Endothelial cell of umbilical vein (primary cell): ENCODE results near the gene PPFIBP2. TPM values are rescaled to one million over a fixed set of nuclear protein-coding genes. Genes with fewer than 3 reads are reported as not detected.

Source experiments
- BruUV-seq: library from RNA; stranded (reverse); fragments of 400-500 nt; replicated peaks from 2 replicates; lab custom pipeline; 2021; lab: Mats Ljungman, UMichigan
- CTCF ChIA-PET: fragments of 300-600, 350-600 bp; sonication (Branson Sonifier 250); formaldehyde crosslinking; loops from one replicate; lab custom pipeline; 2021; ENCODE audit warnings: antibody characterized with exemption, inconsistent platforms; lab: Charles Lee
- POLR2A ChIA-PET: fragments of 300-600, 350-600 bp; sonication (Branson Sonifier 250); formaldehyde crosslinking; loops from one replicate; lab custom pipeline; 2021; ENCODE audit warnings: antibody characterized with exemption, inconsistent platforms; lab: Charles Lee
- DNase-seq: peaks from one replicate; pipeline ENCODE4 v3.0.0-alpha.2; 2011; ENCODE audit warnings: low read depth, low spot score
- FAIRE-seq: peaks from 2 replicates; lab custom pipeline; 2011; peaks lifted over from hg19 to GRCh38; lab: Jason Lieb, UNC
- H2AFZ ChIP-seq: 2 replicates; pipeline ENCODE4 v1.6.0; 2012; ENCODE audit warnings: low read depth, low read length, control low read depth, inconsistent platforms
- H3K27ac ChIP-seq: 2 replicates; pipeline ENCODE4 v1.5.1; 2011; ENCODE audit warnings: low read depth, mild to moderate bottlenecking, control low read depth, low read length, moderate library complexity; ENCODE audit not compliant: insufficient read depth
- H3K27me3 ChIP-seq, 2 experiments: 2 replicates each; pipeline versions ENCODE4 v1.6.0 to v1.6.1; 2011; ENCODE audit warnings: low read length in 2 of 2, mixed read lengths in 1 of 2; ENCODE audit not compliant: control insufficient read depth in 2 of 2, insufficient read depth in 2 of 2
- H3K36me3 ChIP-seq, 2 experiments: 2 replicates in 1 of 2; 3 replicates in 1 of 2; pipeline ENCODE4 v1.5.1; 2011; ENCODE audit warnings: low read length in 2 of 2, mild to moderate bottlenecking in 1 of 2, moderate library complexity in 1 of 2; ENCODE audit not compliant: control insufficient read depth in 2 of 2, insufficient read depth in 2 of 2; ENCODE audit errors: extremely low read depth in 1 of 2
- H3K4me1 ChIP-seq: 3 replicates; pipeline ENCODE4 v1.5.1; 2011; ENCODE audit warnings: mild to moderate bottlenecking, low read length; ENCODE audit not compliant: control insufficient read depth, insufficient read depth; ENCODE audit errors: extremely low read depth
- H3K4me2 ChIP-seq: 2 replicates; pipeline ENCODE4 v1.6.1; 2011; ENCODE audit warnings: low read length, control low read depth, mixed read lengths; ENCODE audit not compliant: insufficient read depth
- H3K4me3 ChIP-seq, 3 experiments: fragments of 200-600 bp in 1 of 3; sonication (generic), shearing (Covaris generic) in 1 of 3; replicated peaks in 1 of 3; 2 replicates each; pipeline ENCODE4 v1.5.1; 2011 to 2016; ENCODE audit warnings: control low read depth in 3 of 3, low read length in 3 of 3, mild to moderate bottlenecking in 2 of 3, inconsistent platforms in 1 of 3, low read depth in 1 of 3, moderate library complexity in 1 of 3; ENCODE audit not compliant: insufficient read depth in 1 of 3
- H3K79me2 ChIP-seq: 2 replicates; pipeline ENCODE4 v1.6.0; 2012; ENCODE audit warnings: low read length, inconsistent platforms; ENCODE audit not compliant: control insufficient read depth, insufficient read depth
- H3K9ac ChIP-seq: replicated peaks from 2 replicates; pipeline ENCODE3; 2011; ENCODE audit warnings: low read length, control low read depth; ENCODE audit not compliant: insufficient read depth; ENCODE audit errors: extremely low read depth
- H3K9me1 ChIP-seq: replicated peaks from 3 replicates; pipeline ENCODE4 v1.6.0; 2011; ENCODE audit warnings: mild to moderate bottlenecking, low read length; ENCODE audit not compliant: control insufficient read depth, insufficient read depth; ENCODE audit errors: extremely low read depth
- H3K9me3 ChIP-seq: replicated peaks from 2 replicates; pipeline ENCODE4 v1.5.1; 2012; ENCODE audit warnings: low read length, inconsistent platforms; ENCODE audit not compliant: control insufficient read depth, insufficient read depth
- H4K20me1 ChIP-seq: replicated peaks from 2 replicates; pipeline ENCODE3; 2011; ENCODE audit warnings: mild to moderate bottlenecking, low read length; ENCODE audit not compliant: control insufficient read depth, insufficient read depth; ENCODE audit errors: extremely low read depth
- FOS ChIP-seq: IDR thresholded peaks from 2 replicates; pipeline ENCODE4 v1.6.1; 2011; ENCODE audit warnings: mild to moderate bottlenecking, low read length, moderate library complexity, borderline replicate concordance; ENCODE audit not compliant: insufficient read depth
- MYC ChIP-seq: IDR thresholded peaks from one replicate; pipeline ENCODE4 v1.6.1; 2011; ENCODE audit warnings: mild to moderate bottlenecking, low read depth, low read length
- dilution Hi-C: fragments of 300-500 bp; cut with MboI; formaldehyde crosslinking; loops from one replicate; pipeline ENCODE4 v1.15.0; 2019; ENCODE audit warnings: low sequenced_read_pairs; ENCODE audit not compliant: extremely low pct_ligation_motif_present
- intact Hi-C: fragments of 100-400 bp; cut with micrococcal nuclease; formaldehyde crosslinking; loops from one replicate; pipeline ENCODE4 v1.10.0; 2022
- polyA plus RNA-seq, 4 experiments: library from polyadenylated mRNA; depleted of rRNA in 3 of 4; stranded (reverse) in 3 of 4; unstranded in 1 of 4; fragments of >200 nt; gene quantifications; 2 replicates each; pipeline versions ENCODE4 v1.2.1 to v1.2.3, GENCODE V29; 2011 to 2012; ENCODE audit warnings: missing spikeins in 1 of 4
- total RNA-seq: library from RNA; stranded (reverse); gene quantifications from 2 replicates; pipeline ENCODE4 v1.2.3, GENCODE V29; 2021
- TF ChIP-seq, protein P1 (sequence below), 2 donors: IDR thresholded peaks; 1 replicate in 1 of 2; 2 replicates in 1 of 2; pipeline ENCODE4 v1.5.1; 2011; ENCODE audit warnings: low read length in 2 of 2, mild to moderate bottlenecking in 2 of 2, moderate library complexity in 2 of 2, control low read depth in 1 of 2, inconsistent platforms in 1 of 2, low read depth in 1 of 2; ENCODE audit not compliant: insufficient read depth in 1 of 2; ENCODE audit errors: extremely low read depth in 1 of 2
- TF ChIP-seq, protein P2 (sequence below): IDR thresholded peaks from 2 replicates; pipeline ENCODE4 v1.6.1; 2011; ENCODE audit not compliant: insufficient read depth, insufficient read length

Gene PPFIBP2
- total and polyA plus RNA-seq, 2 donors (not counting 3 experiments of a cell fraction or from before 2014, with no cell fraction given) = 1.3 to 4.0 TPM

DNA sequence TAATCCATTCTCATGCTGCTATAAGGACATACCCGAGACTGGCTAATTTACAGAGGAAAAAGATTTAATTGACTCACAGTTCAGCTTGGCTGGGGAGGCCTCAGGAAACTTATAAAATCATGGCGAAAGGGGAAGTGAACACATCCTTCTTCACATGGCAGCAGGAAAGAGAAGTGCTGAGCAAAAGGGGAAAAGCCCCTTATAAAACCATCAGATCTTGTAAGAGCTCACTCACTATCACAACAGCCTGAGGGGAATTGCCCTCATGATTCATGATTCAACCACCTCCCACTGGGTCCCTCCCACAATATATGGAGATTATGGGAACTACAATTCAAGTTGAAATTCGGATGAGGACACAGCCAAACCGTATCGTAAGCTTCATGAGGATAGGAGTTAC lies 163.3 kb downstream of the PPFIBP2 start:
- BruUV-seq = no TSS peak
- TF ChIP-seq, protein P1, sequence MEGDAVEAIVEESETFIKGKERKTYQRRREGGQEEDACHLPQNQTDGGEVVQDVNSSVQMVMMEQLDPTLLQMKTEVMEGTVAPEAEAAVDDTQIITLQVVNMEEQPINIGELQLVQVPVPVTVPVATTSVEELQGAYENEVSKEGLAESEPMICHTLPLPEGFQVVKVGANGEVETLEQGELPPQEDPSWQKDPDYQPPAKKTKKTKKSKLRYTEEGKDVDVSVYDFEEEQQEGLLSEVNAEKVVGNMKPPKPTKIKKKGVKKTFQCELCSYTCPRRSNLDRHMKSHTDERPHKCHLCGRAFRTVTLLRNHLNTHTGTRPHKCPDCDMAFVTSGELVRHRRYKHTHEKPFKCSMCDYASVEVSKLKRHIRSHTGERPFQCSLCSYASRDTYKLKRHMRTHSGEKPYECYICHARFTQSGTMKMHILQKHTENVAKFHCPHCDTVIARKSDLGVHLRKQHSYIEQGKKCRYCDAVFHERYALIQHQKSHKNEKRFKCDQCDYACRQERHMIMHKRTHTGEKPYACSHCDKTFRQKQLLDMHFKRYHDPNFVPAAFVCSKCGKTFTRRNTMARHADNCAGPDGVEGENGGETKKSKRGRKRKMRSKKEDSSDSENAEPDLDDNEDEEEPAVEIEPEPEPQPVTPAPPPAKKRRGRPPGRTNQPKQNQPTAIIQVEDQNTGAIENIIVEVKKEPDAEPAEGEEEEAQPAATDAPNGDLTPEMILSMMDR (IDR thresholded peaks at IDR 0.05; ENCODE audit: extremely low read depth in 1 of 2, insufficient read depth in 1 of 2, low read depth in 1 of 2, low read length in 2 of 2) = no peak
- peak; percentile 30 for TF ChIP-seq FOS
- Histone ChIP-seq H3K36me3 (no peaks in the 10 kb centered on the region), H4K20me1 (no peaks in the 10 kb centered on the region), H3K9me1 (no peaks in the 10 kb centered on the region), H3K4me2 (no peak overlapping the region), H3K9ac (no peak overlapping the region), H2AFZ (no peak overlapping the region), H3K9me3 (no peaks in the 10 kb centered on the region), H3K4me1 (peaks cover 4% of the 10 kb centered on the region), H3K27me3 (peaks cover 3 to 4% of the 10 kb centered on the region in 2 experiments), H3K27ac (no peak overlapping the region), H3K4me3 (no peak overlapping the region), H3K79me2 (no peaks in the 10 kb centered on the region)
- POLR2A ChIA-PET = no interaction called here
- FAIRE-seq = peak; percentile 33
- peak; percentile 19 for DNase-seq
- CTCF ChIA-PET = interaction anchor here (1.2 to 2.8 kb wide), 5 partner anchors 11 to 106 kb away, joined by 3 to 10 read pairs (median 5); no protein-coding TSS in a partner anchor
- intact Hi-C loops (no loop called here), dilution Hi-C loops (no loop called here)

DNA sequence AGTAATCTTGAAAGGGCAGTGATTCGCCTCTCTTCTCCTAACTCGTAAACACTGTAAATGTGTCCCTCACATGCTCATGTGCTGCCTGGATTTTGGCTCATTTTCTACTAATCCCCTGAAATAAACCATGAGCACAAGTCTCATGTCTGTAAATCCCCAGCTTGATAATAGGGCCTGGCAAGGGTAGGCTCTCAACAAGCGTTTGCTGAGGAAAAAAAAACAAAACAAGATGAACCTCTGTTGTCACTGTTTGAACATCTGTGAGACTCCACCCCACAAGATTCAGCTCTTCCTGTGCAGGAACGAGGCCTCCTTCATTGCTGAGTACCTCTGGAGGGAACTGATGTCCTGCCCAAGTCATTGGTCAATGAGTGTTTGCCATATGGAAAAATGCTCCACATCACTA lies 164.0 kb downstream of the PPFIBP2 start:
- POLR2A ChIA-PET = no interaction called here
- FAIRE-seq = no peak
- H3K27me3 ChIP-seq = peaks cover 9 to 10% of the 10 kb centered on the region in 2 experiments
- no peak overlapping the region for H3K27ac ChIP-seq
- DNase-seq = no peak
- no peaks in the 10 kb centered on the region for H3K36me3 ChIP-seq
- H4K20me1 ChIP-seq = no peaks in the 10 kb centered on the region
- H3K9me3 ChIP-seq = no peaks in the 10 kb centered on the region
- BruUV-seq = no TSS peak
- H3K4me2 ChIP-seq = no peak overlapping the region
- no peaks in the 10 kb centered on the region for H3K79me2 ChIP-seq
- H3K4me1 ChIP-seq = peaks cover 4% of the 10 kb centered on the region
- CTCF ChIA-PET = interaction anchor here (1.6 to 2.8 kb wide), 3 partner anchors 17 to 106 kb away, joined by 3 to 10 read pairs (median 7); no protein-coding TSS in a partner anchor
- no peak overlapping the region for H2AFZ ChIP-seq
- no peaks in the 10 kb centered on the region for H3K9me1 ChIP-seq
- H3K9ac ChIP-seq = no peak overlapping the region
- no peak overlapping the region for H3K4me3 ChIP-seq
- TF ChIP-seq, protein P2, sequence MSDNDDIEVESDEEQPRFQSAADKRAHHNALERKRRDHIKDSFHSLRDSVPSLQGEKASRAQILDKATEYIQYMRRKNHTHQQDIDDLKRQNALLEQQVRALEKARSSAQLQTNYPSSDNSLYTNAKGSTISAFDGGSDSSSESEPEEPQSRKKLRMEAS = no peak
- no peak for TF ChIP-seq MYC
- intact Hi-C loops (no loop called here), dilution Hi-C loops (no loop called here)
